Measurements from ENCODE around the gene ADGRD1.
A peak's percentile ranks its signal among the peaks of the same experiment; 100 is the strongest.

Gene ADGRD1

GRCh38 chr12:131072451-131073230, 118.9 kb downstream of the ADGRD1 start:
- no peak overlapping the region for H3K27ac ChIP-seq

GRCh38 chr12:131074221-131075083, 120.7 kb downstream of the ADGRD1 start:
- peak; percentile 25 to 59 for DNase-seq
- no peak overlapping the region for H3K4me3 ChIP-seq
- H3K27me3 ChIP-seq, result no peaks in the 10 kb centered on the region
- no peak for TF ChIP-seq CTCF (IDR thresholded peaks at IDR 0.05)
- H3K36me3 ChIP-seq, result no peaks in the 10 kb centered on the region
- intact Hi-C loops (cut with DNase I; ENCODE audit: low total_unique reads), result no loop called here
- no peaks in the 10 kb centered on the region for H3K4me1 ChIP-seq
- H3K27ac ChIP-seq, result no peak overlapping the region
- H3K9me3 ChIP-seq, result no peaks in the 10 kb centered on the region

More at GRCh38 chr12:131072451-131073230, 118.9 kb downstream of the ADGRD1 start:
- no peaks in the 10 kb centered on the region for H3K36me3 ChIP-seq
- H3K9me3 ChIP-seq, result no peaks in the 10 kb centered on the region
- peak; percentile 15 to 45 for DNase-seq
- no peak overlapping the region for H3K4me3 ChIP-seq
- intact Hi-C loops (cut with DNase I; ENCODE audit: low total_unique reads), result no loop called here
- no peaks in the 10 kb centered on the region for H3K27me3 ChIP-seq
- no peaks in the 10 kb centered on the region for H3K4me1 ChIP-seq
- no peak for TF ChIP-seq CTCF (IDR thresholded peaks at IDR 0.05)

- no peaks in the 10 kb centered on the region for H3K4me1 ChIP-seq
- H3K27ac ChIP-seq, result no peak overlapping the region
- TF ChIP-seq CTCF (IDR thresholded peaks at IDR 0.05), result no peak
- no peak overlapping the region for H3K4me3 ChIP-seq
- no peaks in the 10 kb centered on the region for H3K36me3 ChIP-seq
- intact Hi-C loops (cut with DNase I; ENCODE audit: low total_unique reads), result no loop called here
- no peak for DNase-seq
- H3K27me3 ChIP-seq, result no peaks in the 10 kb centered on the region
- no peaks in the 10 kb centered on the region for H3K9me3 ChIP-seq
Measured at GRCh38 chr12:131075194-131075593, 121.5 kb downstream of the ADGRD1 start.

GRCh38 chr12:131075611-131076010, 121.9 kb downstream of the ADGRD1 start:
- Histone ChIP-seq H3K9me3 (no peaks in the 10 kb centered on the region), H3K4me3 (no peak overlapping the region), H3K4me1 (no peaks in the 10 kb centered on the region), H3K36me3 (no peaks in the 10 kb centered on the region), H3K27ac (no peak overlapping the region), H3K27me3 (no peaks in the 10 kb centered on the region)
- no peak for DNase-seq
- intact Hi-C loops (cut with DNase I; ENCODE audit: low total_unique reads), result no loop called here
- no peak for TF ChIP-seq CTCF (IDR thresholded peaks at IDR 0.05)

- Histone ChIP-seq H3K27me3 (no peaks in the 10 kb centered on the region), H3K36me3 (no peaks in the 10 kb centered on the region), H3K27ac (no peak overlapping the region), H3K4me3 (no peak overlapping the region), H3K4me1 (no peaks in the 10 kb centered on the region), H3K9me3 (no peaks in the 10 kb centered on the region)
- TF ChIP-seq CTCF (IDR thresholded peaks at IDR 0.05), result no peak
- intact Hi-C loops (cut with DNase I; ENCODE audit: low total_unique reads), result no loop called here
- DNase-seq, result peak in 1 of 2 donors; percentile 17
Measured at GRCh38 chr12:131076296-131076695, 122.6 kb downstream of the ADGRD1 start.

All from tibial artery (tissue), 4 donors.